T-cell (primary cell): ENCODE measurements around the gene KCNMA1. TPM values are rescaled to one million over a fixed set of nuclear protein-coding genes. Genes with fewer than 3 reads are reported as not detected.

ENCODE experiments used
- ATAC-seq, 4 experiments: fragments of 200-7000 bp in 3 of 4; fragments of 150-1000 bp in 1 of 4; cut with Tn5 transposase; replicated peaks in 1 of 4; 1 replicate in 3 of 4; 2 replicates in 1 of 4; pipeline ENCODE4 v1.10.0; 2021; ENCODE audit warnings: moderate library complexity in 3 of 4, mild to moderate bottlenecking in 2 of 4, moderate number of reproducible peaks in 1 of 4
- CTCF ChIA-PET, 2 donors: fragments of 300-600 bp; sonication (Branson Sonifier 250); formaldehyde crosslinking; loops; one replicate each; lab custom pipeline; 2022; ENCODE audit warnings: antibody characterized with exemption in 2 of 2; lab: Charles Lee
- POLR2A ChIA-PET, 2 donors: fragments of 300-600 bp; sonication (Branson Sonifier 250); formaldehyde crosslinking; loops; one replicate each; lab custom pipeline; 2022; ENCODE audit warnings: antibody characterized with exemption in 2 of 2; lab: Charles Lee
- DNase-seq, 35 experiments: peaks; one replicate each; pipeline versions ENCODE4 v3.0.0 to v3.0.0-alpha.2; 2013 to 2023
- H3K27ac ChIP-seq: one replicate; pipeline ENCODE4 v1.5.1; 2013; ENCODE audit warnings: low read length
- H3K27me3 ChIP-seq, 2 experiments: replicated peaks in 1 of 2; 1 replicate in 1 of 2; 2 replicates in 1 of 2; pipeline versions ENCODE4 v1.6.1 to v1.7.0; 2013; ENCODE audit warnings: low read length in 1 of 2, mixed read lengths in 1 of 2; ENCODE audit not compliant: control insufficient read depth in 2 of 2, insufficient read depth in 2 of 2; ENCODE audit errors: extremely low read depth in 1 of 2
- H3K36me3 ChIP-seq, 2 donors: 1 replicate in 1 of 2; 2 replicates in 1 of 2; pipeline versions ENCODE4 v1.6.1 to v1.7.0; 2013; ENCODE audit warnings: low read length in 1 of 2; ENCODE audit not compliant: control insufficient read depth in 2 of 2, insufficient read depth in 1 of 2; ENCODE audit errors: extremely low read depth in 1 of 2
- H3K4me1 ChIP-seq, 2 experiments: 1 replicate in 1 of 2; 2 replicates in 1 of 2; pipeline versions ENCODE4 v1.6.1 to v1.7.0; 2013; ENCODE audit warnings: low read length in 2 of 2, mixed read lengths in 1 of 2; ENCODE audit not compliant: insufficient read depth in 2 of 2, control insufficient read depth in 1 of 2; ENCODE audit errors: extremely low read depth in 1 of 2
- H3K4me3 ChIP-seq, 2 donors: 1 replicate in 1 of 2; 2 replicates in 1 of 2; pipeline versions ENCODE4 v1.5.1 to v1.7.0; 2013; ENCODE audit warnings: mild to moderate bottlenecking in 2 of 2, low read length in 1 of 2, moderate library complexity in 1 of 2; ENCODE audit not compliant: control insufficient read depth in 1 of 2; ENCODE audit errors: extremely low read depth in 1 of 2
- H3K9me3 ChIP-seq: 2 replicates; pipeline ENCODE4 v1.7.0; 2013
- H3K27ac Mint-ChIP-seq, 2 donors: one replicate each; pipeline ENCODE4 v1.8.0; 2020 to 2021; ENCODE audit warnings: mild to moderate bottlenecking in 2 of 2, mixed read lengths in 2 of 2
- H3K27me3 Mint-ChIP-seq, 2 donors: one replicate each; pipeline ENCODE4 v1.8.0; 2021 to 2022; ENCODE audit warnings: mixed read lengths in 2 of 2
- H3K36me3 Mint-ChIP-seq: one replicate; pipeline ENCODE4 v1.8.0; 2021; ENCODE audit warnings: mixed read lengths
- H3K4me1 Mint-ChIP-seq, 3 donors: one replicate each; pipeline ENCODE4 v1.8.0; 2020 to 2022; ENCODE audit warnings: mixed read lengths in 3 of 3, mild to moderate bottlenecking in 1 of 3
- H3K4me3 Mint-ChIP-seq, 3 donors: one replicate each; pipeline ENCODE4 v1.8.0; 2020 to 2022; ENCODE audit warnings: mild to moderate bottlenecking in 3 of 3, mixed read lengths in 3 of 3, moderate library complexity in 3 of 3
- H3K9me3 Mint-ChIP-seq, 3 donors: one replicate each; pipeline ENCODE4 v1.8.0; 2020 to 2022; ENCODE audit warnings: mixed read lengths in 3 of 3
- WGBS: methylation state at CpG from one replicate; pipeline ENCODE4 v1.1.5; 2013; ENCODE audit warnings: missing lambda C conversion rate; ENCODE audit not compliant: insufficient coverage; 5-methylcytosine and 5-hydroxymethylcytosine counted together
- total RNA-seq, 35 experiments: library from RNA in 6 of 35; stranded (reverse) in 6 of 35; fragments of 120-200 nt in 1 of 35; gene quantifications; one replicate each; pipeline versions ENCODE4 v1.2.1 to v1.2.4 and lab custom pipeline; 2013 to 2026

KCNMA1 gene
- total RNA-seq, 5 donors from 2014 or later (not counting 1 experiment from before 2014, with no cell fraction given): 0.14 to 1.6 (median 0.60) TPM

GRCh38 chr10:77620731-77621130, 16.9 kb downstream of the KCNMA1 start:
- no peak for ATAC-seq
- Histone ChIP-seq H3K27me3 (peaks cover 0 to 5% of the 10 kb centered on the region in 2 experiments), H3K27ac (no peak overlapping the region), H3K36me3 (no peaks in the 10 kb centered on the region), H3K4me1 (no peaks in the 10 kb centered on the region), H3K4me3 (no peak overlapping the region), H3K9me3 (no peaks in the 10 kb centered on the region)
- DNase-seq: no peak
- no peaks in the 10 kb centered on the region for H3K9me3 Mint-ChIP-seq
- ChIA-PET POLR2A (no interaction called here), CTCF (no interaction called here)
- no peak overlapping the region for H3K4me3 Mint-ChIP-seq
- no peak overlapping the region for H3K27ac Mint-ChIP-seq
- WGBS: 67% methylated on average over 2 of the region's 6 CpGs
- H3K4me1 Mint-ChIP-seq: peaks cover 4 to 7% (median 6%) of the 10 kb centered on the region in 3 donors
- peaks cover 0 to 3% of the 10 kb centered on the region in 2 donors for H3K27me3 Mint-ChIP-seq
- H3K36me3 Mint-ChIP-seq: no peaks in the 10 kb centered on the region

GRCh38 chr10:77619964-77620703, 17.5 kb downstream of the KCNMA1 start:
- DNase-seq: no peak
- ATAC-seq: no peak
- WGBS: 83% methylated on average over 5 of the region's 13 CpGs
- no peaks in the 10 kb centered on the region for H3K9me3 Mint-ChIP-seq
- Histone ChIP-seq H3K9me3 (no peaks in the 10 kb centered on the region), H3K27ac (no peak overlapping the region), H3K4me3 (no peak overlapping the region), H3K27me3 (peaks cover 0 to 10% of the 10 kb centered on the region in 2 experiments), H3K36me3 (no peaks in the 10 kb centered on the region), H3K4me1 (no peaks in the 10 kb centered on the region)
- H3K27ac Mint-ChIP-seq: no peak overlapping the region
- ChIA-PET CTCF (interaction anchor here in 1 of 2 donors (0.9 kb wide), 1 partner anchor 20 kb away, joined by 3 read pairs; no protein-coding TSS in a partner anchor), POLR2A (no interaction called here)
- no peak overlapping the region for H3K4me3 Mint-ChIP-seq
- H3K36me3 Mint-ChIP-seq: no peaks in the 10 kb centered on the region
- peaks cover 4 to 7% (median 6%) of the 10 kb centered on the region in 3 donors for H3K4me1 Mint-ChIP-seq
- peaks cover 0 to 5% of the 10 kb centered on the region in 2 donors for H3K27me3 Mint-ChIP-seq

- H3K27me3 Mint-ChIP-seq: peaks cover 0 to 7% of the 10 kb centered on the region in 2 donors
- H3K36me3 ChIP-seq: no peaks in the 10 kb centered on the region
- CTCF ChIA-PET: no interaction called here
- WGBS: 61% methylated on average over 3 of the region's 4 CpGs
- H3K9me3 ChIP-seq: no peaks in the 10 kb centered on the region
- peaks cover 4 to 6% (median 6%) of the 10 kb centered on the region in 3 donors for H3K4me1 Mint-ChIP-seq
- H3K27ac Mint-ChIP-seq: no peak overlapping the region
- H3K4me3 ChIP-seq: no peak overlapping the region
- H3K9me3 Mint-ChIP-seq: no peaks in the 10 kb centered on the region
- no peak for ATAC-seq
- POLR2A ChIA-PET: no interaction called here
- no peaks in the 10 kb centered on the region for H3K4me1 ChIP-seq
- H3K36me3 Mint-ChIP-seq: no peaks in the 10 kb centered on the region
- no peak for DNase-seq
- H3K27me3 ChIP-seq: peaks cover 0 to 12% of the 10 kb centered on the region in 2 experiments
- no peak overlapping the region for H3K27ac ChIP-seq
- no peak overlapping the region for H3K4me3 Mint-ChIP-seq
Observed at GRCh38 chr10:77618117-77618516, 19.5 kb downstream of the KCNMA1 start.

GRCh38 chr10:77616766-77617165, 20.8 kb downstream of the KCNMA1 start:
- Histone ChIP-seq H3K27me3 (peaks cover 0 to 12% of the 10 kb centered on the region in 2 experiments), H3K9me3 (no peaks in the 10 kb centered on the region), H3K4me3 (no peak overlapping the region), H3K27ac (no peak overlapping the region), H3K4me1 (no peaks in the 10 kb centered on the region), H3K36me3 (no peaks in the 10 kb centered on the region)
- H3K4me3 Mint-ChIP-seq: no peak overlapping the region
- H3K4me1 Mint-ChIP-seq: no peaks in the 10 kb centered on the region
- H3K9me3 Mint-ChIP-seq: no peaks in the 10 kb centered on the region
- no peak overlapping the region for H3K27ac Mint-ChIP-seq
- CTCF ChIA-PET: no interaction called here
- peaks cover 0 to 7% of the 10 kb centered on the region in 2 donors for H3K27me3 Mint-ChIP-seq
- DNase-seq (no peak), ATAC-seq (no peak)
- POLR2A ChIA-PET: no interaction called here
- H3K36me3 Mint-ChIP-seq: no peaks in the 10 kb centered on the region
- no CpG with 5 or more reads among the region's 5 CpGs for WGBS

- no peak for DNase-seq
- no peak for ATAC-seq
- WGBS: 73% methylated on average over 2 of the region's 6 CpGs
- H3K4me3 Mint-ChIP-seq: no peak overlapping the region
- Histone ChIP-seq H3K27ac (no peak overlapping the region), H3K27me3 (peaks cover 0 to 12% of the 10 kb centered on the region in 2 experiments), H3K36me3 (no peaks in the 10 kb centered on the region), H3K4me1 (no peaks in the 10 kb centered on the region), H3K4me3 (no peak overlapping the region), H3K9me3 (no peaks in the 10 kb centered on the region)
- H3K27ac Mint-ChIP-seq: no peak overlapping the region
- H3K27me3 Mint-ChIP-seq: peaks cover 0 to 7% of the 10 kb centered on the region in 2 donors
- ChIA-PET POLR2A (no interaction called here), CTCF (no interaction called here)
- no peaks in the 10 kb centered on the region for H3K36me3 Mint-ChIP-seq
- no peaks in the 10 kb centered on the region for H3K9me3 Mint-ChIP-seq
- H3K4me1 Mint-ChIP-seq: no peaks in the 10 kb centered on the region
Observed at GRCh38 chr10:77614778-77615625, 22.6 kb downstream of the KCNMA1 start.

GRCh38 chr10:77613476-77614130, 24.0 kb downstream of the KCNMA1 start:
- 69% methylated on average over 5 of the region's 9 CpGs for WGBS
- Histone ChIP-seq H3K27me3 (peaks cover 0 to 7% of the 10 kb centered on the region in 2 experiments), H3K36me3 (no peaks in the 10 kb centered on the region), H3K27ac (no peak overlapping the region), H3K4me1 (no peaks in the 10 kb centered on the region), H3K9me3 (no peaks in the 10 kb centered on the region), H3K4me3 (no peak overlapping the region)
- Mint-ChIP-seq H3K27me3 (peaks cover 0 to 4% of the 10 kb centered on the region in 2 donors), H3K9me3 (no peaks in the 10 kb centered on the region), H3K36me3 (no peaks in the 10 kb centered on the region), H3K27ac (no peak overlapping the region), H3K4me1 (no peaks in the 10 kb centered on the region), H3K4me3 (no peak overlapping the region)
- ATAC-seq (no peak), DNase-seq (no peak)
- ChIA-PET CTCF (no interaction called here), POLR2A (no interaction called here)
